ENCODE data around the gene IRS2. TPM values are rescaled to one million over a fixed set of nuclear protein-coding genes. Genes with fewer than 3 reads are reported as not detected.

Gene IRS2
- total and polyA plus RNA-seq, 8 donors = 4.9 to 15.8 (median 7.7) TPM

GRCh38 chr13:109724603-109725002 is 61.8 kb downstream of the IRS2 start:
- ATAC-seq = no peak
- DNase-seq = no peak
- H3K36me3 ChIP-seq = no peaks in the 10 kb centered on the region
- H3K27ac ChIP-seq = no peak overlapping the region
- no peaks in the 10 kb centered on the region for H3K9me3 ChIP-seq
- peaks cover 0 to 14% of the 10 kb centered on the region in 2 donors for H3K27me3 ChIP-seq
- intact Hi-C loops (cut with DNase I) = no loop called here
- TF ChIP-seq CTCF (IDR thresholded peaks at IDR 0.05) = no peak
- H3K4me3 ChIP-seq = no peak overlapping the region
- H3K4me1 ChIP-seq = peaks cover 0 to 5% of the 10 kb centered on the region in 2 donors

GRCh38 chr13:109723046-109723445 is 63.3 kb downstream of the IRS2 start:
- H3K27ac ChIP-seq = no peak overlapping the region
- intact Hi-C loops (cut with DNase I) = no loop called here
- DNase-seq (no peak), ATAC-seq (no peak)
- H3K9me3 ChIP-seq = no peaks in the 10 kb centered on the region
- peaks cover 0 to 4% of the 10 kb centered on the region in 2 donors for H3K27me3 ChIP-seq
- peaks cover 0 to 5% of the 10 kb centered on the region in 2 donors for H3K4me1 ChIP-seq
- TF ChIP-seq CTCF (IDR thresholded peaks at IDR 0.05) = no peak
- H3K36me3 ChIP-seq = no peaks in the 10 kb centered on the region
- no peak overlapping the region for H3K4me3 ChIP-seq

- Histone ChIP-seq H3K27ac (no peak overlapping the region), H3K27me3 (no peaks in the 10 kb centered on the region), H3K4me1 (peaks cover 0 to 5% of the 10 kb centered on the region in 2 donors), H3K4me3 (no peak overlapping the region), H3K36me3 (no peaks in the 10 kb centered on the region), H3K9me3 (no peaks in the 10 kb centered on the region)
- TF ChIP-seq CTCF (IDR thresholded peaks at IDR 0.05) = no peak
- DNase-seq (no peak), ATAC-seq (no peak)
- intact Hi-C loops (cut with DNase I) = no loop called here
These were observed 64.3 kb downstream of the IRS2 start for GRCh38 chr13:109722068-109722467.

GRCh38 chr13:109720758-109721184 is 65.6 kb downstream of the IRS2 start:
- Histone ChIP-seq H3K9me3 (no peaks in the 10 kb centered on the region), H3K4me1 (peaks cover 0 to 5% of the 10 kb centered on the region in 2 donors), H3K27ac (no peak overlapping the region), H3K4me3 (no peak overlapping the region), H3K36me3 (no peaks in the 10 kb centered on the region), H3K27me3 (no peaks in the 10 kb centered on the region)
- intact Hi-C loops (cut with DNase I) = no loop called here
- ATAC-seq = no peak
- no peak for TF ChIP-seq CTCF (IDR thresholded peaks at IDR 0.05)
- DNase-seq = no peak

- no peaks in the 10 kb centered on the region for H3K36me3 ChIP-seq
- H3K27ac ChIP-seq = no peak overlapping the region
- intact Hi-C loops (cut with DNase I) = no loop called here
- no peaks in the 10 kb centered on the region for H3K27me3 ChIP-seq
- ATAC-seq (no peak), DNase-seq (no peak)
- TF ChIP-seq CTCF (IDR thresholded peaks at IDR 0.05) = no peak
- no peak overlapping the region for H3K4me3 ChIP-seq
- H3K4me1 ChIP-seq = no peaks in the 10 kb centered on the region
- no peaks in the 10 kb centered on the region for H3K9me3 ChIP-seq
These were observed 66.3 kb downstream of the IRS2 start for GRCh38 chr13:109719962-109720646.

Data from left lung (tissue), 10 donors.